ENCODE data around the gene FKBP15. TPM values are rescaled to one million over a fixed set of nuclear protein-coding genes. Genes with fewer than 3 reads are reported as not detected.
"Not testable (repeated sequence)": the region's sequence is repeated elsewhere in the genome, so short reads cannot be mapped to it uniquely, and the experiment has no call there.

The FKBP15 gene
- total and polyA plus RNA-seq, 2 donors (not counting 3 experiments of a cell fraction or from before 2014, with no cell fraction given): 16.8 to 26.8 TPM

DNA sequence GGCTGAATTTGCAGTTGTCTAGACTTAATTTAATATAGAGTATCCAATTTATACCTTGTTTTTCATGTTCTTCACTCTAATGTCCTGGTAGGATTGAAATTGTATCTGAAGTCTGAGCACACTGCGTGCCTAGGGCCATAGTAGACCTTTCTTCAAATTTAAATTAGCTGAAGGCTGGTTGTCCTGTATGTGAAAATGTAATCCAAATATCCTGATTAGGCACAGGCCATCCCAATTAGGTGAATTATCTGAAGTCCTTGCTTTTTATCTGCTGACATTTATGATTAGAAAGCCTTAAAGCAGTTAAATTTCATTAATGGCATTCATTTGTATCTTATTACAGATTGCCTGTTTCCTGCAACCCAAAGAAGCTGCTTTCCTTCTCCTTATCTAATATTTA, 33.9 kb upstream of the FKBP15 start:
- dilution Hi-C loops (cut with MboI; ENCODE audit: extremely low pct_ligation_motif_present, low sequenced_read_pairs) (no loop called here), intact Hi-C loops (cut with micrococcal nuclease) (no loop called here)
- H3K4me2 ChIP-seq (ENCODE audit: insufficient read depth, low read length): no peak overlapping the region
- H4K20me1 ChIP-seq (replicated peaks; ENCODE audit: control insufficient read depth, extremely low read depth, insufficient read depth, low read length): no peaks in the 10 kb centered on the region
- H3K36me3 ChIP-seq (ENCODE audit: control insufficient read depth in 2 of 2, extremely low read depth in 1 of 2, insufficient read depth in 2 of 2, low read length in 2 of 2): peaks cover 5 to 6% of the 10 kb centered on the region in 2 experiments
- no peak overlapping the region for H3K9ac ChIP-seq (replicated peaks; ENCODE audit: extremely low read depth, insufficient read depth, low read length)
- no peaks in the 10 kb centered on the region for H3K9me1 ChIP-seq (replicated peaks; ENCODE audit: control insufficient read depth, extremely low read depth, insufficient read depth, low read length)
- ChIA-PET CTCF (interaction anchor here (0.8 kb wide), 1 partner anchor 14 kb away, joined by 3 read pairs; no protein-coding TSS in a partner anchor), POLR2A (no interaction called here)
- no peak overlapping the region for H3K4me3 ChIP-seq (replicated peaks in 1 of 3; ENCODE audit: insufficient read depth in 1 of 3, low read depth in 1 of 3, low read length in 3 of 3)
- no peaks in the 10 kb centered on the region for H3K27me3 ChIP-seq (ENCODE audit: control insufficient read depth in 2 of 2, insufficient read depth in 2 of 2, low read length in 2 of 2)
- no TSS peak for BruUV-seq (replicated peaks)
- FAIRE-seq (no peak), DNase-seq (ENCODE audit: low read depth, low spot score) (no peak)
- H3K79me2 ChIP-seq (ENCODE audit: control insufficient read depth, insufficient read depth, low read length): no peaks in the 10 kb centered on the region
- H3K4me1 ChIP-seq (ENCODE audit: control insufficient read depth, extremely low read depth, insufficient read depth, low read length): no peaks in the 10 kb centered on the region
- H2AFZ ChIP-seq (ENCODE audit: low read depth, low read length): no peak overlapping the region
- H3K27ac ChIP-seq (ENCODE audit: insufficient read depth, low read depth, low read length): no peak overlapping the region
- TF ChIP-seq POLR2AphosphoS5 (IDR thresholded peaks at IDR 0.05; ENCODE audit: insufficient read depth, low read depth, low read length): no peak
- no peaks in the 10 kb centered on the region for H3K9me3 ChIP-seq (replicated peaks; ENCODE audit: control insufficient read depth, insufficient read depth, low read length)

DNA sequence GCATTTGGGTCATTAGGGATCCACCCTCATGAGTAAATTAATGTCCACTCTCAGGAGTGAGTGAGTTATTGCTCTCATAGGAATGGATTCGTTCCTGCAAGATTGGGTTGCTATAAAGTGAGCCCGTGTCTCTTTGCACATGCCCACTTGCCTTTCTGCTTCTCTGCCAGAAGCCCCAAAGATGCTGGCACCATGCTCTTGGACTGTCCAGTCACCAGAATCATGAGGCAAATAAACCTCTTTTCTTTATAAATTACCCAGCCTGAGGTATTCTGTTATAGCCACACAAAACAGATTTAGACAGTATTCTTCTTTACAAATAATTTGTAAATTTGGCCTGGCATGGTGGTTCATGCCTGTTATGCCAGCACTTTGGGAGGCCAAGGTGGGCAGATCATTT, 29.7 kb upstream of the FKBP15 start:
- no peaks in the 10 kb centered on the region for H3K79me2 ChIP-seq (ENCODE audit: control insufficient read depth, insufficient read depth, low read length)
- no TSS peak for BruUV-seq (replicated peaks)

DNA sequence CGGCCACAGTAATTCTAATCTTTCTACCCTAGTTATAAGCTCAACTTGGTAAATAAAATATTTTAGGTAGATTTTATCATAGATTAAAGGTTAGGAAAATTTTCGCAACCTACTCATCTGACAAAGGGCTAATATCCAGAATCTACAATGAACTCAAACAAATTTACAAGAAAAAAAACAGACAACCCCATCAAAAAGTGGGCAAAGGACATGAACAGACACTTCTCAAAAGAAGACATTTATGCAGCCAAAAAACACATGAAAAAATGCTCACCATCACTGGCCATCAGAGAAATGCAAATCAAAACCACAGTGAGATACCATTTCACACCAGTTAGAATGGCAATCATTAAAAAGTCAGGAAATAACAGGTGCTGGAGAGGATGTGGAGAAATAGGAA, 28.6 kb upstream of the FKBP15 start:
- H3K36me3 ChIP-seq (ENCODE audit: control insufficient read depth in 2 of 2, extremely low read depth in 1 of 2, insufficient read depth in 2 of 2, low read length in 2 of 2); H3K9me3 ChIP-seq (replicated peaks; ENCODE audit: control insufficient read depth, insufficient read depth, low read length); dilution Hi-C loops (cut with MboI; ENCODE audit: extremely low pct_ligation_motif_present, low sequenced_read_pairs); H3K27me3 ChIP-seq (ENCODE audit: control insufficient read depth in 2 of 2, insufficient read depth in 2 of 2, low read length in 2 of 2); H4K20me1 ChIP-seq (replicated peaks; ENCODE audit: control insufficient read depth, extremely low read depth, insufficient read depth, low read length); H3K9ac ChIP-seq (replicated peaks; ENCODE audit: extremely low read depth, insufficient read depth, low read length); H2AFZ ChIP-seq (ENCODE audit: low read depth, low read length); H3K27ac ChIP-seq (ENCODE audit: insufficient read depth, low read depth, low read length); H3K9me1 ChIP-seq (replicated peaks; ENCODE audit: control insufficient read depth, extremely low read depth, insufficient read depth, low read length); FAIRE-seq; intact Hi-C loops (cut with micrococcal nuclease); H3K79me2 ChIP-seq (ENCODE audit: control insufficient read depth, insufficient read depth, low read length); CTCF ChIA-PET; H3K4me1 ChIP-seq (ENCODE audit: control insufficient read depth, extremely low read depth, insufficient read depth, low read length); DNase-seq (ENCODE audit: low read depth, low spot score); H3K4me3 ChIP-seq (replicated peaks in 1 of 3; ENCODE audit: insufficient read depth in 1 of 3, low read depth in 1 of 3, low read length in 3 of 3); BruUV-seq (replicated peaks); POLR2A ChIA-PET; H3K4me2 ChIP-seq (ENCODE audit: insufficient read depth, low read length): not testable (repeated sequence)

More for the DNA sequence above, 29.7 kb upstream of the FKBP15 start:
- Histone ChIP-seq H3K9me3 (replicated peaks; ENCODE audit: control insufficient read depth, insufficient read depth, low read length) (no peaks in the 10 kb centered on the region), H4K20me1 (replicated peaks; ENCODE audit: control insufficient read depth, extremely low read depth, insufficient read depth, low read length) (no peaks in the 10 kb centered on the region), H3K4me2 (ENCODE audit: insufficient read depth, low read length) (no peak overlapping the region), H3K4me3 (replicated peaks in 1 of 3; ENCODE audit: insufficient read depth in 1 of 3, low read depth in 1 of 3, low read length in 3 of 3) (no peak overlapping the region), H3K9me1 (replicated peaks; ENCODE audit: control insufficient read depth, extremely low read depth, insufficient read depth, low read length) (no peaks in the 10 kb centered on the region), H2AFZ (ENCODE audit: low read depth, low read length) (no peak overlapping the region), H3K9ac (replicated peaks; ENCODE audit: extremely low read depth, insufficient read depth, low read length) (no peak overlapping the region), H3K27ac (ENCODE audit: insufficient read depth, low read depth, low read length) (no peak overlapping the region), H3K4me1 (ENCODE audit: control insufficient read depth, extremely low read depth, insufficient read depth, low read length) (no peaks in the 10 kb centered on the region), H3K36me3 (ENCODE audit: control insufficient read depth in 2 of 2, extremely low read depth in 1 of 2, insufficient read depth in 2 of 2, low read length in 2 of 2) (no peaks in the 10 kb centered on the region), H3K27me3 (ENCODE audit: control insufficient read depth in 2 of 2, insufficient read depth in 2 of 2, low read length in 2 of 2) (no peaks in the 10 kb centered on the region)
- dilution Hi-C loops (cut with MboI; ENCODE audit: extremely low pct_ligation_motif_present, low sequenced_read_pairs) (no loop called here), intact Hi-C loops (cut with micrococcal nuclease) (no loop called here)
- no peak for DNase-seq (ENCODE audit: low read depth, low spot score)
- no peak for FAIRE-seq
- TF ChIP-seq POLR2A (IDR thresholded peaks at IDR 0.05; ENCODE audit: low read depth, low read length): no peak
- no peak for TF ChIP-seq FOS (IDR thresholded peaks at IDR 0.05; ENCODE audit: borderline replicate concordance, insufficient read depth, low read length)
- TF ChIP-seq EZH2 (IDR thresholded peaks at IDR 0.05; ENCODE audit: borderline replicate concordance, low read depth, low read length, severe bottlenecking): no peak
- no peak for TF ChIP-seq GATA2 (IDR thresholded peaks at IDR 0.05; ENCODE audit: insufficient read depth, insufficient read length, low read depth, low read length)
- TF ChIP-seq POLR2AphosphoS5 (IDR thresholded peaks at IDR 0.05; ENCODE audit: insufficient read depth, low read depth, low read length): no peak
- TF ChIP-seq MYC (IDR thresholded peaks at IDR 0.05; ENCODE audit: low read depth, low read length): no peak
- TF ChIP-seq, protein P1, sequence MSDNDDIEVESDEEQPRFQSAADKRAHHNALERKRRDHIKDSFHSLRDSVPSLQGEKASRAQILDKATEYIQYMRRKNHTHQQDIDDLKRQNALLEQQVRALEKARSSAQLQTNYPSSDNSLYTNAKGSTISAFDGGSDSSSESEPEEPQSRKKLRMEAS (IDR thresholded peaks at IDR 0.05; ENCODE audit: insufficient read depth, insufficient read length): no peak
- TF ChIP-seq, protein P2, sequence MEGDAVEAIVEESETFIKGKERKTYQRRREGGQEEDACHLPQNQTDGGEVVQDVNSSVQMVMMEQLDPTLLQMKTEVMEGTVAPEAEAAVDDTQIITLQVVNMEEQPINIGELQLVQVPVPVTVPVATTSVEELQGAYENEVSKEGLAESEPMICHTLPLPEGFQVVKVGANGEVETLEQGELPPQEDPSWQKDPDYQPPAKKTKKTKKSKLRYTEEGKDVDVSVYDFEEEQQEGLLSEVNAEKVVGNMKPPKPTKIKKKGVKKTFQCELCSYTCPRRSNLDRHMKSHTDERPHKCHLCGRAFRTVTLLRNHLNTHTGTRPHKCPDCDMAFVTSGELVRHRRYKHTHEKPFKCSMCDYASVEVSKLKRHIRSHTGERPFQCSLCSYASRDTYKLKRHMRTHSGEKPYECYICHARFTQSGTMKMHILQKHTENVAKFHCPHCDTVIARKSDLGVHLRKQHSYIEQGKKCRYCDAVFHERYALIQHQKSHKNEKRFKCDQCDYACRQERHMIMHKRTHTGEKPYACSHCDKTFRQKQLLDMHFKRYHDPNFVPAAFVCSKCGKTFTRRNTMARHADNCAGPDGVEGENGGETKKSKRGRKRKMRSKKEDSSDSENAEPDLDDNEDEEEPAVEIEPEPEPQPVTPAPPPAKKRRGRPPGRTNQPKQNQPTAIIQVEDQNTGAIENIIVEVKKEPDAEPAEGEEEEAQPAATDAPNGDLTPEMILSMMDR (IDR thresholded peaks at IDR 0.05; ENCODE audit: extremely low read depth in 1 of 2, insufficient read depth in 1 of 2, low read depth in 1 of 2, low read length in 2 of 2): no peak
- TF ChIP-seq JUN (IDR thresholded peaks at IDR 0.05; ENCODE audit: borderline replicate concordance, insufficient read depth, insufficient read length, low read depth): no peak
- ChIA-PET CTCF (interaction anchor here (1.5 kb wide), 1 partner anchor 9 kb away, joined by 3 read pairs; no protein-coding TSS in a partner anchor), POLR2A (no interaction called here)

All from endothelial cell of umbilical vein (primary cell).